Endothelial cell of umbilical vein (primary cell): Measurements from ENCODE around the gene ST6GALNAC4. TPM values are rescaled to one million over a fixed set of nuclear protein-coding genes. Genes with fewer than 3 reads are reported as not detected.

Experiments used
- BruUV-seq: library from RNA; stranded (reverse); fragments of 400-500 nt; replicated peaks from 2 replicates; lab custom pipeline; 2021; lab: Mats Ljungman, UMichigan
- CTCF ChIA-PET: fragments of 300-600, 350-600 bp; sonication (Branson Sonifier 250); formaldehyde crosslinking; loops from one replicate; lab custom pipeline; 2021; ENCODE audit warnings: antibody characterized with exemption, inconsistent platforms; lab: Charles Lee
- POLR2A ChIA-PET: fragments of 300-600, 350-600 bp; sonication (Branson Sonifier 250); formaldehyde crosslinking; loops from one replicate; lab custom pipeline; 2021; ENCODE audit warnings: antibody characterized with exemption, inconsistent platforms; lab: Charles Lee
- DNase-seq: peaks from one replicate; pipeline ENCODE4 v3.0.0-alpha.2; 2011; ENCODE audit warnings: low read depth, low spot score
- FAIRE-seq: peaks from 2 replicates; lab custom pipeline; 2011; peaks lifted over from hg19 to GRCh38; lab: Jason Lieb, UNC
- H2AFZ ChIP-seq: 2 replicates; pipeline ENCODE4 v1.6.0; 2012; ENCODE audit warnings: low read depth, low read length, control low read depth, inconsistent platforms
- H3K27ac ChIP-seq: 2 replicates; pipeline ENCODE4 v1.5.1; 2011; ENCODE audit warnings: low read depth, mild to moderate bottlenecking, control low read depth, low read length, moderate library complexity; ENCODE audit not compliant: insufficient read depth
- H3K27me3 ChIP-seq, 2 experiments: 2 replicates each; pipeline versions ENCODE4 v1.6.0 to v1.6.1; 2011; ENCODE audit warnings: low read length in 2 of 2, mixed read lengths in 1 of 2; ENCODE audit not compliant: control insufficient read depth in 2 of 2, insufficient read depth in 2 of 2
- H3K36me3 ChIP-seq, 2 experiments: 2 replicates in 1 of 2; 3 replicates in 1 of 2; pipeline ENCODE4 v1.5.1; 2011; ENCODE audit warnings: low read length in 2 of 2, mild to moderate bottlenecking in 1 of 2, moderate library complexity in 1 of 2; ENCODE audit not compliant: control insufficient read depth in 2 of 2, insufficient read depth in 2 of 2; ENCODE audit errors: extremely low read depth in 1 of 2
- H3K4me1 ChIP-seq: 3 replicates; pipeline ENCODE4 v1.5.1; 2011; ENCODE audit warnings: mild to moderate bottlenecking, low read length; ENCODE audit not compliant: control insufficient read depth, insufficient read depth; ENCODE audit errors: extremely low read depth
- H3K4me2 ChIP-seq: 2 replicates; pipeline ENCODE4 v1.6.1; 2011; ENCODE audit warnings: low read length, control low read depth, mixed read lengths; ENCODE audit not compliant: insufficient read depth
- H3K4me3 ChIP-seq, 3 experiments: fragments of 200-600 bp in 1 of 3; sonication (generic), shearing (Covaris generic) in 1 of 3; replicated peaks in 1 of 3; 2 replicates each; pipeline ENCODE4 v1.5.1; 2011 to 2016; ENCODE audit warnings: control low read depth in 3 of 3, low read length in 3 of 3, mild to moderate bottlenecking in 2 of 3, inconsistent platforms in 1 of 3, low read depth in 1 of 3, moderate library complexity in 1 of 3; ENCODE audit not compliant: insufficient read depth in 1 of 3
- H3K79me2 ChIP-seq: 2 replicates; pipeline ENCODE4 v1.6.0; 2012; ENCODE audit warnings: low read length, inconsistent platforms; ENCODE audit not compliant: control insufficient read depth, insufficient read depth
- H3K9ac ChIP-seq: replicated peaks from 2 replicates; pipeline ENCODE3; 2011; ENCODE audit warnings: low read length, control low read depth; ENCODE audit not compliant: insufficient read depth; ENCODE audit errors: extremely low read depth
- H3K9me1 ChIP-seq: replicated peaks from 3 replicates; pipeline ENCODE4 v1.6.0; 2011; ENCODE audit warnings: mild to moderate bottlenecking, low read length; ENCODE audit not compliant: control insufficient read depth, insufficient read depth; ENCODE audit errors: extremely low read depth
- H3K9me3 ChIP-seq: replicated peaks from 2 replicates; pipeline ENCODE4 v1.5.1; 2012; ENCODE audit warnings: low read length, inconsistent platforms; ENCODE audit not compliant: control insufficient read depth, insufficient read depth
- H4K20me1 ChIP-seq: replicated peaks from 2 replicates; pipeline ENCODE3; 2011; ENCODE audit warnings: mild to moderate bottlenecking, low read length; ENCODE audit not compliant: control insufficient read depth, insufficient read depth; ENCODE audit errors: extremely low read depth
- EZH2 ChIP-seq: IDR thresholded peaks from 2 replicates; pipeline ENCODE4 v1.6.1; 2012; ENCODE audit warnings: borderline replicate concordance, low read depth, mild to moderate bottlenecking, moderate library complexity, low read length, inconsistent platforms; ENCODE audit not compliant: severe bottlenecking
- FOS ChIP-seq: IDR thresholded peaks from 2 replicates; pipeline ENCODE4 v1.6.1; 2011; ENCODE audit warnings: mild to moderate bottlenecking, low read length, moderate library complexity, borderline replicate concordance; ENCODE audit not compliant: insufficient read depth
- GATA2 ChIP-seq: IDR thresholded peaks from 2 replicates; pipeline ENCODE4 v1.7.0; 2011; ENCODE audit warnings: low read depth, mild to moderate bottlenecking, moderate library complexity, mixed read lengths, low read length; ENCODE audit not compliant: insufficient read length, insufficient read depth
- JUN ChIP-seq: IDR thresholded peaks from 2 replicates; pipeline ENCODE4 v1.6.1; 2011; ENCODE audit warnings: borderline replicate concordance, low read depth; ENCODE audit not compliant: insufficient read length, insufficient read depth
- MYC ChIP-seq: IDR thresholded peaks from one replicate; pipeline ENCODE4 v1.6.1; 2011; ENCODE audit warnings: mild to moderate bottlenecking, low read depth, low read length
- POLR2A ChIP-seq: IDR thresholded peaks from 2 replicates; pipeline ENCODE4 v1.6.1; 2012; ENCODE audit warnings: low read depth, mild to moderate bottlenecking, control low read depth, low read length
- POLR2AphosphoS5 ChIP-seq: IDR thresholded peaks from 2 replicates; pipeline ENCODE4 v1.6.1; 2012; ENCODE audit warnings: low read depth, mild to moderate bottlenecking, control low read depth, low read length, moderate library complexity; ENCODE audit not compliant: insufficient read depth
- dilution Hi-C: fragments of 300-500 bp; cut with MboI; formaldehyde crosslinking; loops from one replicate; pipeline ENCODE4 v1.15.0; 2019; ENCODE audit warnings: low sequenced_read_pairs; ENCODE audit not compliant: extremely low pct_ligation_motif_present
- intact Hi-C: fragments of 100-400 bp; cut with micrococcal nuclease; formaldehyde crosslinking; loops from one replicate; pipeline ENCODE4 v1.10.0; 2022
- polyA plus RNA-seq, 4 experiments: library from polyadenylated mRNA; depleted of rRNA in 3 of 4; stranded (reverse) in 3 of 4; unstranded in 1 of 4; fragments of >200 nt; gene quantifications; 2 replicates each; pipeline versions ENCODE4 v1.2.1 to v1.2.3, GENCODE V29; 2011 to 2012; ENCODE audit warnings: missing spikeins in 1 of 4
- total RNA-seq: library from RNA; stranded (reverse); gene quantifications from 2 replicates; pipeline ENCODE4 v1.2.3, GENCODE V29; 2021
- TF ChIP-seq, protein P1 (sequence below), 2 donors: IDR thresholded peaks; 1 replicate in 1 of 2; 2 replicates in 1 of 2; pipeline ENCODE4 v1.5.1; 2011; ENCODE audit warnings: low read length in 2 of 2, mild to moderate bottlenecking in 2 of 2, moderate library complexity in 2 of 2, control low read depth in 1 of 2, inconsistent platforms in 1 of 2, low read depth in 1 of 2; ENCODE audit not compliant: insufficient read depth in 1 of 2; ENCODE audit errors: extremely low read depth in 1 of 2

ST6GALNAC4 gene
- total and polyA plus RNA-seq, 2 donors (not counting 3 experiments of a cell fraction or from before 2014, with no cell fraction given): 45.9 to 85.3 TPM

DNA sequence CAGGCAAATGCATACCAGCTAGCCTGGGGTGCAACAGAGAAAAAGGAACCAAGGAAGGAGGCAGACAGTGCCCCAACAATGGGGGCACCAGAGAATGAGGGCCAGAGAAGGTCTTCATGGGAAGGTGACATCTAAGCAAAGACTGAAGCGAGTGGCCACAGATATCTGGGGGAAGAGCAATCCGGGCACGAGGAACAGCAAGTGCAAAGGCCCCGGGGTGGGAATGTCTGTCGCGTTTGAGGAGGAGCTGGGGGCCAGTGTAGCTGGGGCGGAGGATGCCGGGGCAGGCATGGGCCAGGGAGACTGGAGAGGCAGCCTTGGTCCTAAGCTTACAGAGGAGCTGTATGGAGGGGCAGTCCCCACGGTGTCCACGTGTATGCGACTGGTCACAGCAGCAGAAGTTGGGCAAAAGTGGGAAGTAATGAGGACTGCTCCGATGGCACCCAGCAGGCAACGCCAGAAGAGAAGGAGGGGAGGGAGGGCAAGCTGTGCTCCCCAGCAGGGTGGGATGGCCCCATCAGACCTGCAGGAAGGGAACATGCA lies 44.8 kb upstream of the ST6GALNAC4 start:
- Histone ChIP-seq H3K9me3 (no peaks in the 10 kb centered on the region), H3K36me3 (no peaks in the 10 kb centered on the region), H3K4me1 (peaks cover 7% of the 10 kb centered on the region), H3K27me3 (no peaks in the 10 kb centered on the region), H3K4me2 (no peak overlapping the region), H3K27ac (no peak overlapping the region), H3K9ac (no peak overlapping the region), H3K4me3 (no peak overlapping the region), H4K20me1 (no peaks in the 10 kb centered on the region), H2AFZ (no peak overlapping the region), H3K9me1 (no peaks in the 10 kb centered on the region), H3K79me2 (no peaks in the 10 kb centered on the region)
- POLR2A ChIA-PET: no interaction called here
- TF ChIP-seq, protein P1, sequence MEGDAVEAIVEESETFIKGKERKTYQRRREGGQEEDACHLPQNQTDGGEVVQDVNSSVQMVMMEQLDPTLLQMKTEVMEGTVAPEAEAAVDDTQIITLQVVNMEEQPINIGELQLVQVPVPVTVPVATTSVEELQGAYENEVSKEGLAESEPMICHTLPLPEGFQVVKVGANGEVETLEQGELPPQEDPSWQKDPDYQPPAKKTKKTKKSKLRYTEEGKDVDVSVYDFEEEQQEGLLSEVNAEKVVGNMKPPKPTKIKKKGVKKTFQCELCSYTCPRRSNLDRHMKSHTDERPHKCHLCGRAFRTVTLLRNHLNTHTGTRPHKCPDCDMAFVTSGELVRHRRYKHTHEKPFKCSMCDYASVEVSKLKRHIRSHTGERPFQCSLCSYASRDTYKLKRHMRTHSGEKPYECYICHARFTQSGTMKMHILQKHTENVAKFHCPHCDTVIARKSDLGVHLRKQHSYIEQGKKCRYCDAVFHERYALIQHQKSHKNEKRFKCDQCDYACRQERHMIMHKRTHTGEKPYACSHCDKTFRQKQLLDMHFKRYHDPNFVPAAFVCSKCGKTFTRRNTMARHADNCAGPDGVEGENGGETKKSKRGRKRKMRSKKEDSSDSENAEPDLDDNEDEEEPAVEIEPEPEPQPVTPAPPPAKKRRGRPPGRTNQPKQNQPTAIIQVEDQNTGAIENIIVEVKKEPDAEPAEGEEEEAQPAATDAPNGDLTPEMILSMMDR (IDR thresholded peaks at IDR 0.05; ENCODE audit: extremely low read depth in 1 of 2, insufficient read depth in 1 of 2, low read depth in 1 of 2, low read length in 2 of 2): no peak
- TF ChIP-seq GATA2 (no peak), POLR2AphosphoS5 (no peak), EZH2 (no peak), POLR2A (no peak), MYC (no peak), JUN (no peak), FOS (no peak)
- no TSS peak for BruUV-seq
- FAIRE-seq (no peak), DNase-seq (no peak)
- intact Hi-C loops: no loop called here
- dilution Hi-C loops: no loop called here
- CTCF ChIA-PET: interaction anchor here (0.6 to 1.8 kb wide), 4 partner anchors 9 to 19 kb away, joined by 4 read pairs; no protein-coding TSS in a partner anchor
